Osteoblast (primary cell): ENCODE results near the gene F13A1. TPM values are rescaled to one million over a fixed set of nuclear protein-coding genes. Genes with fewer than 3 reads are reported as not detected.

Experiments
- DNase-seq: peaks from one replicate; pipeline ENCODE4 v3.0.0; 2011; ENCODE audit warnings: low spot score, mixed read lengths; ENCODE audit not compliant: insufficient read length; ENCODE audit errors: missing footprints
- H2AFZ ChIP-seq: 2 replicates; pipeline ENCODE4 v1.6.0; 2011; ENCODE audit warnings: mild to moderate bottlenecking, low read length
- H3K27ac ChIP-seq: 2 replicates; pipeline ENCODE4 v1.5.1; 2011; ENCODE audit warnings: mild to moderate bottlenecking, low read depth, low read length, moderate library complexity
- H3K27me3 ChIP-seq: 2 replicates; pipeline ENCODE4 v1.6.0; 2012; ENCODE audit warnings: mild to moderate bottlenecking, control low read depth, inconsistent platforms, low read length, moderate library complexity; ENCODE audit not compliant: insufficient read depth
- H3K36me3 ChIP-seq: 2 replicates; pipeline ENCODE4 v1.5.1; 2011; ENCODE audit warnings: mild to moderate bottlenecking, low read length, control low read depth, moderate library complexity; ENCODE audit not compliant: insufficient read depth
- H3K4me1 ChIP-seq: 2 replicates; pipeline ENCODE4 v1.5.1; 2011; ENCODE audit warnings: mild to moderate bottlenecking, low read length, control low read depth, moderate library complexity; ENCODE audit not compliant: insufficient read depth
- H3K4me2 ChIP-seq: 2 replicates; pipeline ENCODE4 v1.6.0; 2011; ENCODE audit warnings: mild to moderate bottlenecking, low read length; ENCODE audit not compliant: insufficient read depth
- H3K4me3 ChIP-seq: fragments of 200-600 bp; sonication (generic); 3 replicates; pipeline ENCODE4 v1.5.1; 2012; ENCODE audit warnings: mild to moderate bottlenecking, low read length, inconsistent platforms; ENCODE audit not compliant: insufficient read depth
- H3K79me2 ChIP-seq: 2 replicates; pipeline ENCODE4 v1.6.0; 2012; ENCODE audit warnings: mild to moderate bottlenecking, low read length, control low read depth, inconsistent platforms; ENCODE audit not compliant: insufficient read depth
- H3K9me3 ChIP-seq: 2 replicates; pipeline ENCODE4 v1.5.1; 2011; ENCODE audit warnings: low read depth, low read length, control low read depth
- H4K20me1 ChIP-seq: 2 replicates; pipeline ENCODE4 v1.6.0; 2012; ENCODE audit warnings: mild to moderate bottlenecking, low read length, control low read depth; ENCODE audit not compliant: insufficient read depth
- CTCF ChIP-seq: IDR thresholded peaks from 2 replicates; pipeline ENCODE4 v1.5.1; 2011; ENCODE audit warnings: mild to moderate bottlenecking, low read depth, low read length, moderate library complexity; ENCODE audit errors: extremely low read depth
- total RNA-seq: library from RNA; depleted of rRNA; stranded (reverse); fragments of >200 nt; gene quantifications from 2 replicates; pipeline ENCODE4 v1.2.3, GENCODE V29; 2012

The F13A1 gene
- total RNA-seq, 1 donor: under 0.01 TPM

GRCh38 chr6:6191909-6192308 lies 128.6 kb downstream of the F13A1 start:
- Histone ChIP-seq H3K36me3 (no peaks in the 10 kb centered on the region), H3K4me3 (no peak overlapping the region), H2AFZ (no peak overlapping the region), H4K20me1 (no peaks in the 10 kb centered on the region), H3K27ac (no peak overlapping the region), H3K79me2 (no peaks in the 10 kb centered on the region), H3K27me3 (no peaks in the 10 kb centered on the region), H3K4me1 (no peaks in the 10 kb centered on the region), H3K9me3 (peaks cover 1% of the 10 kb centered on the region), H3K4me2 (no peak overlapping the region)
- DNase-seq: no peak
- TF ChIP-seq CTCF: no peak

GRCh38 chr6:6191476-6191875 lies 129.0 kb downstream of the F13A1 start:
- no peak overlapping the region for H2AFZ ChIP-seq
- DNase-seq: no peak
- H3K36me3 ChIP-seq: no peaks in the 10 kb centered on the region
- no peaks in the 10 kb centered on the region for H3K27me3 ChIP-seq
- peaks cover 1% of the 10 kb centered on the region for H3K9me3 ChIP-seq
- H3K79me2 ChIP-seq: no peaks in the 10 kb centered on the region
- H3K4me3 ChIP-seq: no peak overlapping the region
- H3K4me1 ChIP-seq: no peaks in the 10 kb centered on the region
- H3K27ac ChIP-seq: no peak overlapping the region
- TF ChIP-seq CTCF: no peak
- no peak overlapping the region for H3K4me2 ChIP-seq
- H4K20me1 ChIP-seq: no peaks in the 10 kb centered on the region

- Histone ChIP-seq H3K27me3 (no peaks in the 10 kb centered on the region), H3K4me1 (no peaks in the 10 kb centered on the region), H3K9me3 (no peaks in the 10 kb centered on the region), H2AFZ (no peak overlapping the region), H3K79me2 (no peaks in the 10 kb centered on the region), H3K4me3 (no peak overlapping the region), H4K20me1 (no peaks in the 10 kb centered on the region), H3K4me2 (no peak overlapping the region), H3K36me3 (no peaks in the 10 kb centered on the region), H3K27ac (no peak overlapping the region)
- TF ChIP-seq CTCF: no peak
- DNase-seq: no peak
Observed at GRCh38 chr6:6180684-6181083, 139.8 kb downstream of the F13A1 start.

DNA sequence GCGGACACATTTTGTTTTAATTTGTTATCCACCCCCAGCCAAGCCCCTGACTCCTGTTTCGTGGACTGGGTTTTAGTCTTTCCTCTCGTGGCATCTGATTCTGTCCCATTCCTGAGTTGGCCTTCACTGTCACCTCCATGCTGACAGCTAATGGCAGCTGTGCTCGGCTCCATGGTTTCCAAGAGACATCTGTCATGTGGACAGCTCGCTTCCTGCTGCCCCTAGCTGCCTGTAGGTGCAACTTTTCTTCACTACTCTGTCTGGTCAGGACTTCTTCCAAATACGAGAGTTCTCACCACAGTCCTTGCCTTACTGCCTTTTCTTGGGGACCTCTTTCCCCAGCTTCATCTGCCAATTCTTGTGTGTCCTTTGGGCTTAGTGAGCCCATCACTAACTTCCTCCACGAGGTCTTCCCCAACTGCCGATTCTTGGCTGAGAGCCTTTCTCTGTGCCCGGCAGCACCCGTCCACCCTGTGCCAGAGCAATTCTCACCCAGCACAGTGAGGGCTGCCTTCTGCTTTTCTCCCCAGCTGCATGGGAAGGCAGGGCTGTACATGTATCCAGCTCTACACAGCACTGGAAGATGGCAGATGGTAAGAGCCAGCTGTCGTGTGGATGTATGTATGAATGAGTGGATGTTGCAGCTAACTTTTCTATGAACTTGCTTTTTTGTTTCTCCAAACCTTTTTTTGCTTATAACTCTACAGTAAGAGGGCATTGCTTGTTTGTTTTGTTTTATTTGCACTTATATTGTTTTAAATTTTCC lies 140.4 kb downstream of the F13A1 start:
- Histone ChIP-seq H3K27me3 (no peaks in the 10 kb centered on the region), H3K4me2 (no peak overlapping the region), H3K9me3 (no peaks in the 10 kb centered on the region), H3K4me3 (no peak overlapping the region), H3K79me2 (no peaks in the 10 kb centered on the region), H3K36me3 (no peaks in the 10 kb centered on the region), H3K4me1 (no peaks in the 10 kb centered on the region), H4K20me1 (no peaks in the 10 kb centered on the region), H3K27ac (no peak overlapping the region), H2AFZ (no peak overlapping the region)
- DNase-seq: no peak
- no peak for TF ChIP-seq CTCF
